Retinal pigment epithelial cell (primary cell): Measurements from ENCODE around the gene SIGLEC11.
"Not testable (repeated sequence)": the region's sequence is repeated elsewhere in the genome, so short reads cannot be mapped to it uniquely, and the experiment has no call there.

ENCODE experiments used
- DNase-seq: peaks from one replicate; pipeline ENCODE4 v3.0.0-alpha.2; 2010; ENCODE audit warnings: low read depth
- H3K4me3 ChIP-seq: 2 replicates; pipeline ENCODE4 v1.5.1; 2011; ENCODE audit warnings: mild to moderate bottlenecking, low read length, control low read depth, moderate library complexity
- CTCF ChIP-seq: conservative IDR thresholded peaks from 2 replicates; pipeline ENCODE4 v1.5.1; 2011; ENCODE audit warnings: low read depth, low read length, control low read depth, inconsistent platforms

The SIGLEC11 gene

GRCh38 chr19:49930483-49931011 lies 30.4 kb downstream of the SIGLEC11 start:
- TF ChIP-seq CTCF, result no peak
- H3K4me3 ChIP-seq, result peak overlapping the region; percentile 87
- no peak for DNase-seq

GRCh38 chr19:49929611-49930482 lies 31.1 kb downstream of the SIGLEC11 start:
- H3K4me3 ChIP-seq, result peak overlapping the region; percentile 87
- DNase-seq, result peak; percentile 93
- TF ChIP-seq CTCF, result no peak

- no peak for DNase-seq
- peak within 1 kb of the TSS; percentile 87 for H3K4me3 ChIP-seq
- TF ChIP-seq CTCF, result no peak
These were observed 31.8 kb downstream of the SIGLEC11 start, which contains the start of the genes ATF5 and NUP62 for GRCh38 chr19:49929121-49929610. TSS of gene ATF5 (plus strand) at chr19:49929205. CDS start at chr19:49930851, 1,646 bp downstream. TSS of gene NUP62 (minus strand) at chr19:49929504. CDS start at chr19:49909807, 19,697 bp downstream.

- H3K4me3 ChIP-seq, result peak overlapping the region; percentile 6
- no peak for DNase-seq
- no peak for TF ChIP-seq CTCF
These were observed 33.3 kb downstream of the SIGLEC11 start for GRCh38 chr19:49927526-49928264.

GRCh38 chr19:49926515-49926914 lies 34.5 kb downstream of the SIGLEC11 start:
- no peak overlapping the region for H3K4me3 ChIP-seq
- TF ChIP-seq CTCF, result no peak
- no peak for DNase-seq

- no peak for DNase-seq
- H3K4me3 ChIP-seq, result no peak overlapping the region
- no peak for TF ChIP-seq CTCF
These were observed 35.5 kb downstream of the SIGLEC11 start for GRCh38 chr19:49925486-49925885.

GRCh38 chr19:49924881-49925210 lies 36.1 kb downstream of the SIGLEC11 start:
- not testable (repeated sequence) for H3K4me3 ChIP-seq, DNase-seq
